HepG2 (cell line): ENCODE data around the gene TACC2.
"Not testable (repeated sequence)": the region's sequence is repeated elsewhere in the genome, so short reads cannot be mapped to it uniquely, and the experiment has no call there.

Experiments
- CEBPB ChIP-seq: IDR thresholded peaks from 2 replicates; pipeline ENCODE4 v1.6.1; 2011; ENCODE audit warnings: low read depth, low read length, improper control_type of control experiment, borderline replicate concordance
- CTCF ChIP-seq: sonication (generic); formaldehyde crosslinking; IDR thresholded peaks from 2 replicates; pipeline ENCODE4 v1.5.0; 2020; ENCODE audit warnings: mild to moderate bottlenecking, missing genetic modification reagents, moderate library complexity
- KDM4B ChIP-seq: sonication (generic); formaldehyde crosslinking; IDR thresholded peaks from 2 replicates; pipeline ENCODE4 v1.4.0; 2020; ENCODE audit warnings: missing genetic modification reagents
- NCOA1 ChIP-seq: sonication (generic); formaldehyde crosslinking; IDR thresholded peaks from 2 replicates; pipeline ENCODE4 v1.9.0; 2021; ENCODE audit warnings: missing genetic modification reagents
- NFE2L1 ChIP-seq: sonication (generic); formaldehyde crosslinking; IDR thresholded peaks from 2 replicates; pipeline ENCODE4 v1.4.0; 2020; ENCODE audit warnings: missing genetic modification reagents, mild to moderate bottlenecking, borderline replicate concordance
- POLR2A ChIP-seq, 2 experiments: IDR thresholded peaks; 2 replicates each; pipeline ENCODE4 v1.6.1; 2011; ENCODE audit warnings: low read depth in 2 of 2, low read length in 2 of 2, mild to moderate bottlenecking in 1 of 2, moderate library complexity in 1 of 2; ENCODE audit not compliant: insufficient read depth in 1 of 2
- SIN3A ChIP-seq: IDR thresholded peaks from 2 replicates; pipeline ENCODE4 v1.6.1; 2011; ENCODE audit warnings: low read depth, mild to moderate bottlenecking, control low read depth, low read length, borderline replicate concordance
- SOX5 ChIP-seq: IDR thresholded peaks from 2 replicates; pipeline ENCODE4 v1.6.1; 2016; ENCODE audit warnings: borderline replicate concordance
- SUZ12 ChIP-seq: fragments of 150-350 bp; IDR thresholded peaks from 2 replicates; pipeline ENCODE4 v1.6.1; 2014; ENCODE audit warnings: low read depth, low read length
- ZBTB7A ChIP-seq: sonication (generic); formaldehyde crosslinking; IDR thresholded peaks from 2 replicates; pipeline ENCODE4 v1.8.0; 2022; ENCODE audit warnings: mild to moderate bottlenecking, missing genetic modification reagents
- ZNF790 ChIP-seq: sonication (generic); formaldehyde crosslinking; IDR thresholded peaks from 2 replicates; pipeline ENCODE4 v1.8.0; 2022; ENCODE audit warnings: missing genetic modification reagents, mild to moderate bottlenecking, borderline replicate concordance
- TF ChIP-seq, protein P1 (sequence below): sonication (generic); formaldehyde crosslinking; IDR thresholded peaks from 2 replicates; pipeline ENCODE4 v1.4.0; 2020; ENCODE audit warnings: missing genetic modification reagents

- TF ChIP-seq NCOA1 (CRISPR knock-in tag); ZNF790; CTCF (CRISPR knock-in tag); POLR2A (IDR thresholded peaks at IDR 0.05; ENCODE audit: insufficient read depth in 1 of 2, low read depth in 2 of 2, low read length in 2 of 2); SUZ12; CEBPB; ZBTB7A; KDM4B (CRISPR knock-in tag); SOX5 (CRISPR knock-in tag); NFE2L1 (CRISPR knock-in tag); SIN3A: not testable (repeated sequence)
- TF ChIP-seq, protein P1, sequence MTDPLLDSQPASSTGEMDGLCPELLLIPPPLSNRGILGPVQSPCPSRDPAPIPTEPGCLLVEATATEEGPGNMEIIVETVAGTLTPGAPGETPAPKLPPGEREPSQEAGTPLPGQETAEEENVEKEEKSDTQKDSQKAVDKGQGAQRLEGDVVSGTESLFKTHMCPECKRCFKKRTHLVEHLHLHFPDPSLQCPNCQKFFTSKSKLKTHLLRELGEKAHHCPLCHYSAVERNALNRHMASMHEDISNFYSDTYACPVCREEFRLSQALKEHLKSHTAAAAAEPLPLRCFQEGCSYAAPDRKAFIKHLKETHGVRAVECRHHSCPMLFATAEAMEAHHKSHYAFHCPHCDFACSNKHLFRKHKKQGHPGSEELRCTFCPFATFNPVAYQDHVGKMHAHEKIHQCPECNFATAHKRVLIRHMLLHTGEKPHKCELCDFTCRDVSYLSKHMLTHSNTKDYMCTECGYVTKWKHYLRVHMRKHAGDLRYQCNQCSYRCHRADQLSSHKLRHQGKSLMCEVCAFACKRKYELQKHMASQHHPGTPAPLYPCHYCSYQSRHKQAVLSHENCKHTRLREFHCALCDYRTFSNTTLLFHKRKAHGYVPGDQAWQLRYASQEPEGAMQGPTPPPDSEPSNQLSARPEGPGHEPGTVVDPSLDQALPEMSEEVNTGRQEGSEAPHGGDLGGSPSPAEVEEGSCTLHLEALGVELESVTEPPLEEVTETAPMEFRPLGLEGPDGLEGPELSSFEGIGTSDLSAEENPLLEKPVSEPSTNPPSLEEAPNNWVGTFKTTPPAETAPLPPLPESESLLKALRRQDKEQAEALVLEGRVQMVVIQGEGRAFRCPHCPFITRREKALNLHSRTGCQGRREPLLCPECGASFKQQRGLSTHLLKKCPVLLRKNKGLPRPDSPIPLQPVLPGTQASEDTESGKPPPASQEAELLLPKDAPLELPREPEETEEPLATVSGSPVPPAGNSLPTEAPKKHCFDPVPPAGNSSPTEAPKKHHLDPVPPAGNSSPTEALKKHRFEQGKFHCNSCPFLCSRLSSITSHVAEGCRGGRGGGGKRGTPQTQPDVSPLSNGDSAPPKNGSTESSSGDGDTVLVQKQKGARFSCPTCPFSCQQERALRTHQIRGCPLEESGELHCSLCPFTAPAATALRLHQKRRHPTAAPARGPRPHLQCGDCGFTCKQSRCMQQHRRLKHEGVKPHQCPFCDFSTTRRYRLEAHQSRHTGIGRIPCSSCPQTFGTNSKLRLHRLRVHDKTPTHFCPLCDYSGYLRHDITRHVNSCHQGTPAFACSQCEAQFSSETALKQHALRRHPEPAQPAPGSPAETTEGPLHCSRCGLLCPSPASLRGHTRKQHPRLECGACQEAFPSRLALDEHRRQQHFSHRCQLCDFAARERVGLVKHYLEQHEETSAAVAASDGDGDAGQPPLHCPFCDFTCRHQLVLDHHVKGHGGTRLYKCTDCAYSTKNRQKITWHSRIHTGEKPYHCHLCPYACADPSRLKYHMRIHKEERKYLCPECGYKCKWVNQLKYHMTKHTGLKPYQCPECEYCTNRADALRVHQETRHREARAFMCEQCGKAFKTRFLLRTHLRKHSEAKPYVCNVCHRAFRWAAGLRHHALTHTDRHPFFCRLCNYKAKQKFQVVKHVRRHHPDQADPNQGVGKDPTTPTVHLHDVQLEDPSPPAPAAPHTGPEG (CRISPR knock-in tag) = not testable (repeated sequence)
Measured at GRCh38 chr10:121991727-121992126, 2.8 kb downstream of the TACC2 start.
